HepG2 (cell line): Measurements from ENCODE around the gene PDP2. TPM values are rescaled to one million over a fixed set of nuclear protein-coding genes. Genes with fewer than 3 reads are reported as not detected.

Source experiments
- CHD2 ChIP-seq: IDR thresholded peaks from 2 replicates; pipeline ENCODE4 v1.6.1; 2011; ENCODE audit warnings: low read depth, low read length, improper control_type of control experiment
- DNMT3B ChIP-seq: conservative IDR thresholded peaks from 2 replicates; pipeline ENCODE4 v1.6.1; 2016; ENCODE audit warnings: missing biosample characterization, control low read depth
- ETV6 ChIP-seq: sonication (generic); formaldehyde crosslinking; conservative IDR thresholded peaks from 2 replicates; pipeline ENCODE4 v1.4.0; 2020; ENCODE audit warnings: missing genetic modification reagents
- FOXK2 ChIP-seq: fragments of 450-650 bp; IDR thresholded peaks from 2 replicates; pipeline ENCODE4 v1.6.1; 2016
- KLF9 ChIP-seq: IDR thresholded peaks from 2 replicates; pipeline ENCODE4 v1.6.1; 2016; ENCODE audit warnings: low read depth
- LCORL ChIP-seq, 2 experiments: fragments of 450-650 bp in 1 of 2; sonication (generic) in 1 of 2; formaldehyde crosslinking in 1 of 2; IDR thresholded peaks; 2 replicates each; pipeline versions ENCODE4 v1.5.0 to v1.6.1; 2017 to 2020; ENCODE audit warnings: antibody characterized with exemption in 1 of 2, missing genetic modification reagents in 1 of 2
- MEIS1 ChIP-seq: sonication (generic); formaldehyde crosslinking; IDR thresholded peaks from 2 replicates; pipeline ENCODE4 v1.9.0; 2021; ENCODE audit warnings: mild to moderate bottlenecking, missing genetic modification reagents, moderate library complexity, borderline replicate concordance
- NCOR1 ChIP-seq: fragments of 200-600 bp; sonication (generic); IDR thresholded peaks from 2 replicates; pipeline ENCODE4 v1.7.0; 2017; ENCODE audit warnings: antibody characterized with exemption, low read length, borderline replicate concordance
- NFRKB ChIP-seq: fragments of 450-650 bp; IDR thresholded peaks from 2 replicates; pipeline ENCODE4 v1.6.1; 2017
- NPAS2 ChIP-seq: sonication (generic); formaldehyde crosslinking; IDR thresholded peaks from 2 replicates; pipeline ENCODE4 v1.8.0; 2022; ENCODE audit warnings: mild to moderate bottlenecking, missing genetic modification reagents, borderline replicate concordance
- NR2F1 ChIP-seq, 2 experiments: fragments of 450-650 bp in 1 of 2; formaldehyde crosslinking in 1 of 2; IDR thresholded peaks; 2 replicates each; pipeline versions ENCODE4 v1.5.0 to v1.6.1; 2016 to 2020; ENCODE audit warnings: mild to moderate bottlenecking in 1 of 2, missing compliant biosample characterization in 1 of 2, missing genetic modification reagents in 1 of 2, moderate library complexity in 1 of 2
- PRPF4 ChIP-seq: fragments of 200-400 bp; formaldehyde crosslinking; IDR thresholded peaks from 2 replicates; pipeline ENCODE4 v1.6.1; 2016; ENCODE audit warnings: low read length, low read depth; ENCODE audit not compliant: poor library complexity, severe bottlenecking
- U2AF1 ChIP-seq: fragments of 200-400 bp; formaldehyde crosslinking; optimal IDR thresholded peaks from 2 replicates; pipeline ENCODE3; 2017; ENCODE audit warnings: mild to moderate bottlenecking, low read depth, low read length
- ZFAT ChIP-seq: sonication (generic); formaldehyde crosslinking; conservative IDR thresholded peaks from 2 replicates; pipeline ENCODE4 v1.8.1; 2023; ENCODE audit warnings: missing genetic modification reagents, inconsistent platforms
- ZNF101 ChIP-seq: sonication (generic); formaldehyde crosslinking; IDR thresholded peaks from 2 replicates; pipeline ENCODE4 v1.4.0; 2020; ENCODE audit warnings: mild to moderate bottlenecking, low read depth, missing genetic modification reagents, borderline replicate concordance
- ZNF263 ChIP-seq: sonication (generic); formaldehyde crosslinking; IDR thresholded peaks from 2 replicates; pipeline ENCODE4 v1.4.0; 2020; ENCODE audit warnings: missing genetic modification reagents
- ZNF264 ChIP-seq: sonication (generic); formaldehyde crosslinking; IDR thresholded peaks from 2 replicates; pipeline ENCODE4 v1.4.0; 2020; ENCODE audit warnings: missing genetic modification reagents
- ZNF282 ChIP-seq: fragments of 450-650 bp; IDR thresholded peaks from 2 replicates; pipeline ENCODE4 v1.6.1; 2018; ENCODE audit not compliant: partially characterized antibody
- ZNF607 ChIP-seq: sonication (generic); formaldehyde crosslinking; IDR thresholded peaks from 2 replicates; pipeline ENCODE4 v1.5.1; 2020; ENCODE audit warnings: missing genetic modification reagents, mild to moderate bottlenecking, borderline replicate concordance
- ZNF652 ChIP-seq: IDR thresholded peaks from 2 replicates; pipeline ENCODE4 v1.6.1; 2016; ENCODE audit warnings: low read depth, borderline replicate concordance
- ZNF720 ChIP-seq: sonication (generic); formaldehyde crosslinking; IDR thresholded peaks from 2 replicates; pipeline ENCODE4 v1.4.0; 2020; ENCODE audit warnings: missing genetic modification reagents
- ZNF773 ChIP-seq: sonication (generic); formaldehyde crosslinking; IDR thresholded peaks from 2 replicates; pipeline ENCODE4 v1.4.0; 2020; ENCODE audit warnings: missing genetic modification reagents, borderline replicate concordance
- ZSCAN30 ChIP-seq: sonication (generic); formaldehyde crosslinking; IDR thresholded peaks from 2 replicates; pipeline ENCODE4 v1.5.0; 2020; ENCODE audit warnings: mild to moderate bottlenecking, missing genetic modification reagents
- ZSCAN31 ChIP-seq: sonication (generic); formaldehyde crosslinking; IDR thresholded peaks from 2 replicates; pipeline ENCODE4 v1.5.0; 2020; ENCODE audit warnings: low read depth, mild to moderate bottlenecking, missing genetic modification reagents
- polyA plus RNA-seq, 8 experiments: library from polyadenylated mRNA; depleted of rRNA in 3 of 8; stranded (reverse) in 7 of 8; unstranded in 1 of 8; fragments of >200 nt; fragmentation: Illumina TruSeq in 4 of 8; extraction: Trizol in 4 of 8; gene quantifications; 2 replicates each; pipeline versions ENCODE4 v1.2.1 to v1.2.3, GENCODE V29; 2011 to 2016; ENCODE audit warnings: low read depth in 4 of 8, missing spikeins in 1 of 8, mixed read lengths in 1 of 8; ENCODE audit not compliant: insufficient read depth in 1 of 8
- total RNA-seq, 5 experiments: library from RNA; depleted of rRNA; stranded (reverse); fragments of >200 nt; fragmentation: Illumina TruSeq; extraction: Trizol; gene quantifications; 2 replicates each; pipeline ENCODE4 v1.2.3, GENCODE V29; 2016; ENCODE audit warnings: low read depth in 1 of 5
- TF ChIP-seq, protein P1 (sequence below): sonication (generic); formaldehyde crosslinking; IDR thresholded peaks from 2 replicates; pipeline ENCODE4 v1.4.0; 2020; ENCODE audit warnings: mild to moderate bottlenecking, missing genetic modification reagents
- TF ChIP-seq, protein P2 (sequence below): sonication (generic); formaldehyde crosslinking; IDR thresholded peaks from 2 replicates; pipeline ENCODE4 v1.5.0; 2020; ENCODE audit warnings: missing genetic modification reagents, mild to moderate bottlenecking, borderline replicate concordance
- TF ChIP-seq, protein P3 (sequence below): sonication (generic); formaldehyde crosslinking; IDR thresholded peaks from 2 replicates; pipeline ENCODE4 v1.4.0; 2020; ENCODE audit warnings: missing genetic modification reagents

The PDP2 gene
- total and polyA plus RNA-seq, 2 of the 13 experiments (the other 11 are each of a cell fraction or from before 2014, with no cell fraction given), result 12.8 to 15.8 TPM

DNA sequence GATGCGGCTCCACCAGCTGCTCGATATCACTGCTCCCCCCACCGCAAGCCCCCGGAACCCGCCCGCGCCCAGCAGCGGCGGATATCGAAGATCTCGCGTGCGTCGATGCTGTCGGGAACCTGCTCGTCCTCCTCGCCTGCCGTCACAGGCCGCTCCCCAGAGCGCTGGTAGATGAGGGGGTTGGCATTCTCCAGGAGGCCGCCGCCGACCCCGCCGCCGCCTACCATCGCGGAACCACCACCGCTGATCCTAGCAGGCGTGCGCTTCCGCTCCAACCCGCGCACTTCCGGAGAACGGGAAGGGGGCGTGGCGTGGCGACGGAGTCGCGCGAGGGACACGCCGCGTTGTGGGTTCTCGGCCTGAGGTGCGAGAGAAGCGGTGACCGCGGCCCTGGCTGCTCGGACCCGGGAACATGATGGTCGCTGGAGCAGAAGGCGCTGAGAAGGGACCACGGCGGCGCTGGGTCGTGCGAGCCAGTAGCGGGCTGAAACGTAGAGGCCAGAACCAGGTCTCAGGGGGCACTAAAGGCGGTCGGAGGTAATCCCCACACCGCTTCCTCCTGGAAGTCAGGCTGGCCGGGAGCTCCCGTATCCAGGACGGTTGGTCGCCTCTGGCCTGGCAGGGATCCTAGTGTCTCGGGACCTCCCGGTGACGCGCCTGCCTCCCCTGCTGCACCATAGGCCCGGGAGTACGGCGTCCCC is 54.0 kb downstream of the PDP2 start, which contains the start of gene CIAO2B (continued):
- TF ChIP-seq ETV6 (CRISPR knock-in tag) (peak; percentile 87), FOXK2 (no peak), ZNF773 (CRISPR knock-in tag) (no peak), ZNF282 (no peak), ZSCAN30 (CRISPR knock-in tag) (no peak; the same call in 1 of the 2 replicates), ZSCAN31 (CRISPR knock-in tag) (peak; percentile 59; the same call in 1 of the 2 replicates), ZFAT (CRISPR knock-in tag) (no peak; the same call in 1 of the 2 replicates), DNMT3B (peak; percentile 85; the same call in 1 of the 2 replicates), NFRKB (no peak), ZNF720 (CRISPR knock-in tag) (no peak), ZNF263 (CRISPR knock-in tag) (peak; percentile 67; the same call in 1 of the 2 replicates), ZNF264 (CRISPR knock-in tag) (peak; percentile 95), KLF9 (CRISPR knock-in tag) (peak; percentile 99), NR2F1 (CRISPR knock-in tag; IDR thresholded peaks at IDR 0.05) (0 out of 4 replicates have a peak, but pooled peaks of 1 of the 2 experiments have one; percentile 14), NPAS2 (CRISPR knock-in tag) (no peak), ZNF607 (CRISPR knock-in tag) (peak; percentile 77; the same call in 1 of the 2 replicates), MEIS1 (no peak; the same call in 1 of the 2 replicates), PRPF4 (no peak), U2AF1 (peak; percentile 53), NCOR1 (no peak; the same call in 1 of the 2 replicates), CHD2 (peak; percentile 88), ZNF101 (CRISPR knock-in tag) (no peak), LCORL (IDR thresholded peaks at IDR 0.05) (no peak), LCORL (CRISPR knock-in tag; IDR thresholded peaks at IDR 0.05) (peak; percentile 74), ZNF652 (CRISPR knock-in tag) (peak; percentile 34; the same call in 1 of the 2 replicates)
- TF ChIP-seq, protein P1, sequence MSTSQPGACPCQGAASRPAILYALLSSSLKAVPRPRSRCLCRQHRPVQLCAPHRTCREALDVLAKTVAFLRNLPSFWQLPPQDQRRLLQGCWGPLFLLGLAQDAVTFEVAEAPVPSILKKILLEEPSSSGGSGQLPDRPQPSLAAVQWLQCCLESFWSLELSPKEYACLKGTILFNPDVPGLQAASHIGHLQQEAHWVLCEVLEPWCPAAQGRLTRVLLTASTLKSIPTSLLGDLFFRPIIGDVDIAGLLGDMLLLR (CRISPR knock-in tag), result peak; percentile 92
- TF ChIP-seq, protein P2, sequence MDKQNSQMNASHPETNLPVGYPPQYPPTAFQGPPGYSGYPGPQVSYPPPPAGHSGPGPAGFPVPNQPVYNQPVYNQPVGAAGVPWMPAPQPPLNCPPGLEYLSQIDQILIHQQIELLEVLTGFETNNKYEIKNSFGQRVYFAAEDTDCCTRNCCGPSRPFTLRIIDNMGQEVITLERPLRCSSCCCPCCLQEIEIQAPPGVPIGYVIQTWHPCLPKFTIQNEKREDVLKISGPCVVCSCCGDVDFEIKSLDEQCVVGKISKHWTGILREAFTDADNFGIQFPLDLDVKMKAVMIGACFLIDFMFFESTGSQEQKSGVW, result peak; percentile 5; the same call in 1 of the 2 replicates
- TF ChIP-seq, protein P3, sequence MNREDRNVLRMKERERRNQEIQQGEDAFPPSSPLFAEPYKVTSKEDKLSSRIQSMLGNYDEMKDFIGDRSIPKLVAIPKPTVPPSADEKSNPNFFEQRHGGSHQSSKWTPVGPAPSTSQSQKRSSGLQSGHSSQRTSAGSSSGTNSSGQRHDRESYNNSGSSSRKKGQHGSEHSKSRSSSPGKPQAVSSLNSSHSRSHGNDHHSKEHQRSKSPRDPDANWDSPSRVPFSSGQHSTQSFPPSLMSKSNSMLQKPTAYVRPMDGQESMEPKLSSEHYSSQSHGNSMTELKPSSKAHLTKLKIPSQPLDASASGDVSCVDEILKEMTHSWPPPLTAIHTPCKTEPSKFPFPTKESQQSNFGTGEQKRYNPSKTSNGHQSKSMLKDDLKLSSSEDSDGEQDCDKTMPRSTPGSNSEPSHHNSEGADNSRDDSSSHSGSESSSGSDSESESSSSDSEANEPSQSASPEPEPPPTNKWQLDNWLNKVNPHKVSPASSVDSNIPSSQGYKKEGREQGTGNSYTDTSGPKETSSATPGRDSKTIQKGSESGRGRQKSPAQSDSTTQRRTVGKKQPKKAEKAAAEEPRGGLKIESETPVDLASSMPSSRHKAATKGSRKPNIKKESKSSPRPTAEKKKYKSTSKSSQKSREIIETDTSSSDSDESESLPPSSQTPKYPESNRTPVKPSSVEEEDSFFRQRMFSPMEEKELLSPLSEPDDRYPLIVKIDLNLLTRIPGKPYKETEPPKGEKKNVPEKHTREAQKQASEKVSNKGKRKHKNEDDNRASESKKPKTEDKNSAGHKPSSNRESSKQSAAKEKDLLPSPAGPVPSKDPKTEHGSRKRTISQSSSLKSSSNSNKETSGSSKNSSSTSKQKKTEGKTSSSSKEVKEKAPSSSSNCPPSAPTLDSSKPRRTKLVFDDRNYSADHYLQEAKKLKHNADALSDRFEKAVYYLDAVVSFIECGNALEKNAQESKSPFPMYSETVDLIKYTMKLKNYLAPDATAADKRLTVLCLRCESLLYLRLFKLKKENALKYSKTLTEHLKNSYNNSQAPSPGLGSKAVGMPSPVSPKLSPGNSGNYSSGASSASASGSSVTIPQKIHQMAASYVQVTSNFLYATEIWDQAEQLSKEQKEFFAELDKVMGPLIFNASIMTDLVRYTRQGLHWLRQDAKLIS (CRISPR knock-in tag), result peak; percentile 83; the same call in 1 of the 2 replicates
